ENCODE results near the gene CYP46A1. TPM values are rescaled to one million over a fixed set of nuclear protein-coding genes. Genes with fewer than 3 reads are reported as not detected.

CYP46A1 gene
- total and polyA plus RNA-seq, 4 experiments from 2014 or later: 0.15 to 0.36 TPM; not detected in 2

DNA sequence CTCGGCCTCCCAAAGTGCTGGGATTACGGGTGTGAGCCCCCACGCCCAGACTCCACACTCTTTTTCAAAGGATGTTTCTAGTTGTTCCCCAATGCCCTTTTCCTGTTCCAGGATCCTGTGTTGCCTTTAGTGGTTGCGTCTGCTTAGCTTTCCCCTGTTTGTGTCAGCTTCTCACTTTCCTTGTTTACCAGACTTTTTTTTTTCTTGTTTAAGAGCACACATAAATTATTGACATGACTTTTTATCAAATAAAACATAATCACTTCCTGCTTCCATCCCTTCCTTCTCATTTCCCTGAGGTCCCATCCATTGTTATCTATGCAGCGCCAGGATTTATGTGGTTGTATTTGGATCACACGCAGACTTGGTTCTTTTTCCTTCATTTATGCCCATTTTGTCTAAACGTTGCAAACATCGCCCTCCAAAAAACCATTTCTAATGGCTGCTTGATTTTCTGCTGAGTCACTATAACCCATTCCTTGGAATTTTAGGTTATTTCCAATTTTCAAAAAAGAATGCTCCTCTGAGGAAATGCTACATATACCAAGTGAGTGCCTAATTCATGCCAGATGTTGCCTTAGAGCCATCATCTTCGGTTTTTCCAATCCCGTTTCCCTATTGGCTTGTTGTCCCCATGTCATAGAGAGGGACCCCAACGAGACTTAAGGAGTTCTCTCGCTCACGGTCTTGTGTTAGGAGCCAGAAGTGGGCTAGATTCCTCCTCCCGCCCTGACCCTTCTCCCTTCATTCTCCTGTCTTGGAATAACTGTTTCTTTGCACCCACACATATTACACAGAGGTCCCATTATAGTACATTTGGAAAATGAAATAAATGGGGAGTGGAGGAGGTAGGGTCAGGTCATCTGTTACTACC, 13.5 kb upstream of the CYP46A1 start:
- Histone ChIP-seq H3K27ac (ENCODE audit: low read depth, low read length) (no peak overlapping the region), H3K27me3 (ENCODE audit: insufficient read depth, low read length) (no peaks in the 10 kb centered on the region), H3K4me3 (ENCODE audit: low read length in 2 of 2) (no peak overlapping the region), H3K36me3 (ENCODE audit: insufficient read depth, low read length) (no peaks in the 10 kb centered on the region), H3K4me1 (ENCODE audit: insufficient read depth, low read length) (peaks cover 14% of the 10 kb centered on the region), H3K9me3 (ENCODE audit: control insufficient read depth in 1 of 2, low read length in 2 of 2) (no peaks in the 10 kb centered on the region)
- H3K36me3 Mint-ChIP-seq: no peaks in the 10 kb centered on the region
- intact Hi-C loops (cut with micrococcal nuclease): no loop called here
- CTCF ChIA-PET (ENCODE audit: partially characterized antibody): no interaction called here
- no peak for DNase-seq
- H3K27ac Mint-ChIP-seq: peak overlapping the region in 1 of 7 donors; percentile 33
- peaks cover 5 to 8% of the 10 kb centered on the region in 2 donors for H3K27me3 Mint-ChIP-seq
- POLR2A ChIA-PET (ENCODE audit: partially characterized antibody): no interaction called here
- H3K9me3 Mint-ChIP-seq: no peaks in the 10 kb centered on the region
- no peak overlapping the region for H3K4me3 Mint-ChIP-seq
- H3K4me1 Mint-ChIP-seq: peaks cover 3 to 12% (median 8%) of the 10 kb centered on the region in 4 donors

GRCh38 chr14:99671235-99672224, 12.6 kb upstream of the CYP46A1 start:
- ChIA-PET CTCF (ENCODE audit: partially characterized antibody) (interaction anchor here (1.3 kb wide), 1 partner anchor 10 kb away, joined by 5 read pairs; no protein-coding TSS in a partner anchor), POLR2A (ENCODE audit: partially characterized antibody) (interaction anchor here (1.5 kb wide), 1 partner anchor 68 kb away, joined by 5 read pairs; the partner anchor contains the start of gene CCDC85C)
- peaks cover 19% of the 10 kb centered on the region for H3K4me1 ChIP-seq (ENCODE audit: insufficient read depth, low read length)
- intact Hi-C loops (cut with micrococcal nuclease): no loop called here
- Mint-ChIP-seq H3K9me3 (no peaks in the 10 kb centered on the region), H3K4me3 (no peak overlapping the region), H3K4me1 (peaks cover 5 to 15% (median 11%) of the 10 kb centered on the region in 4 donors), H3K27ac (no peak overlapping the region), H3K27me3 (peaks cover 5 to 8% of the 10 kb centered on the region in 2 donors), H3K36me3 (no peaks in the 10 kb centered on the region)
- no peaks in the 10 kb centered on the region for H3K27me3 ChIP-seq (ENCODE audit: insufficient read depth, low read length)
- H3K4me3 ChIP-seq (ENCODE audit: low read length in 2 of 2): no peak overlapping the region
- H3K9me3 ChIP-seq (ENCODE audit: control insufficient read depth in 1 of 2, low read length in 2 of 2): no peaks in the 10 kb centered on the region
- no peak overlapping the region for H3K27ac ChIP-seq (ENCODE audit: low read depth, low read length)
- no peak for DNase-seq
- H3K36me3 ChIP-seq (ENCODE audit: insufficient read depth, low read length): no peaks in the 10 kb centered on the region

DNA sequence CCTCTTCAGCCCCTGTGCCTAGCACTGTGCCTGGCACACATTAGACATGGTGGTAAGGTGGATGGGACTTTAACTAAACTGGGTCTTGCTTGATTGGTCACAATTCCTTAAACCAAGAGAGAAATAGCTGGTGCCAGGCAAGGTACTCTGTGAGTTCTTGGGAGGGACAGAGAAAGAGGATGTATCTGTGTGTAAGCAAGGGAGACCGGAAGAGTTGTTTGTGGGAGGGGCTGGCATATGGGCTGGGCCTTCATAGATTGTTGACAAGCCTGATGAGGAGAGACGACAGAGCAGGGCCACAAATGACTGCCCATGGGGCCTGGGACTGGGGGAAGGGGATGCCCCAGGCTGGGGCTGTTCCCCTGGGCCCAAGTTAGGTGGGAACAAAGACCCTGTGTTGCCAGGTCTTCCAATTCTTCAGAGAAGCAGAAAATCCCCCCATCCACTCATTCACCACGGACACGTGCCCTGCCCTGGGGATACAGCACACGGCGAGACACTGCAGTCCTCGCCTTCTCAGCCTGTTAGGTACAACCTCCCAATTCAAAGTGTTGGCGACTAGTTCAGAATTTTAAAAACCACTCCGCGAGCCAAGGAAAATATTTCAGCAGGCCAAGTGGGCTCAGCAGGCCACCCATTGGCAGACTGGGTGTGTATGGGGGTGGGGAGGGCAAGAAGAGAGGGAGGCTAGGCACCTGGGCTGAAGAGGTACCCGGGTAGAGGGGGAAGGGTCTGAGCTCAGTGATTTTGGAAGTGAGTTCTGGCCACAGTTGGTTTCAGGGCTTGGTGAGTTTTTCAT, 11.4 kb upstream of the CYP46A1 start:
- H3K4me3 ChIP-seq (ENCODE audit: low read length in 2 of 2): no peak overlapping the region
- no peaks in the 10 kb centered on the region for H3K27me3 ChIP-seq (ENCODE audit: insufficient read depth, low read length)
- H3K27ac Mint-ChIP-seq: peak overlapping the region in 5 of 7 donors; percentile 25 to 85 (median 77)
- H3K4me1 ChIP-seq (ENCODE audit: insufficient read depth, low read length): peaks cover 31% of the 10 kb centered on the region
- no peaks in the 10 kb centered on the region for H3K36me3 Mint-ChIP-seq
- peaks cover 5 to 8% of the 10 kb centered on the region in 2 donors for H3K27me3 Mint-ChIP-seq
- peak; percentile 10 to 56 (median 34) for DNase-seq
- no peaks in the 10 kb centered on the region for H3K36me3 ChIP-seq (ENCODE audit: insufficient read depth, low read length)
- peaks cover 7 to 23% (median 15%) of the 10 kb centered on the region in 4 donors for H3K4me1 Mint-ChIP-seq
- H3K9me3 ChIP-seq (ENCODE audit: control insufficient read depth in 1 of 2, low read length in 2 of 2): no peaks in the 10 kb centered on the region
- POLR2A ChIA-PET (ENCODE audit: partially characterized antibody): interaction anchor here (1.5 kb wide), 1 partner anchor 69 kb away, joined by 5 read pairs; the partner anchor contains the start of gene CCDC85C
- peak overlapping the region in 6 of 8 donors; percentile 6 to 73 (median 43) for H3K4me3 Mint-ChIP-seq
- H3K9me3 Mint-ChIP-seq: peaks cover 0 to under 1% (median 0%) of the 10 kb centered on the region in 8 donors
- H3K27ac ChIP-seq (ENCODE audit: low read depth, low read length): no peak overlapping the region
- CTCF ChIA-PET (ENCODE audit: partially characterized antibody): interaction anchor here (0.6 to 1.3 kb wide), 2 partner anchors 9 to 14 kb away, joined by 3 to 5 read pairs; no protein-coding TSS in a partner anchor
- intact Hi-C loops (cut with micrococcal nuclease): no loop called here

DNA sequence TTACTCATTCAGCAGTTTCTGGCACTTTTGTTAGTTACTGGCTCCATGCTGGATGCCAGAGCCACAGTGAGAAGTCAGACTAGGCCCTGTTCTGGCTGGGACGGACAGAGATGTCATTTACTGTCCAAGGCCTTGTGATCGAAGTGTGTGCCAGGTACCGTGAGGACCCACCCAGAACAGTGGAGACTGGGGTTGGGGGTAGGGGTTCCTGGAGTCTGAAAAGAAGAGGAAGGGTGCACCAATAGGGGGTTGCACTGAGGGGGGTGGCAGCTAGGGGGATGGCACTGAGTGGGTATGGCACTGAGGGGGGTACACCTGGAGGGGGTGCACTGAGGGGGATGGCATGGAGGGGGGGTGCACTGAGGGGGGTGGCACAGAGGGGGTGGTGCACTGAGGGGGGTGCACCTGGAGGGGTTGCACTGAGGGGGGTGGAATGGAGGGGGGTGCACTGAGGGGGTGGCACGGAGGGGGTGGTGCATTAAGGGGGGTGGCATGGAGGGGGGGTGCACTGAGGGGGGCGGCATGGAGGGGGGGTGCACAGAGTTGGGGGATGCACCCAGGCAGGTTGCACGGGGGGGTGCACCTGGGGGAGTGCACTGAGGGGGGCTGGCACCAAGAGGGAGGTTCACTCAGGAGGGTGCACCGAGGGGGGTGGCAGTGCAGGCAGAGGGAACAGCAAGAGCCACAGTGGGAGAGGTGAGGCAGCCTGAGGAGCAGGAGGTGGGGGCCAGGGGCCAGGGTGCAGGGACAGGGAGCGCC, 10.6 kb upstream of the CYP46A1 start:
- Histone ChIP-seq H3K4me1 (ENCODE audit: insufficient read depth, low read length) (peaks cover 31% of the 10 kb centered on the region), H3K36me3 (ENCODE audit: insufficient read depth, low read length) (no peaks in the 10 kb centered on the region), H3K4me3 (ENCODE audit: low read length in 2 of 2) (no peak overlapping the region), H3K9me3 (ENCODE audit: control insufficient read depth in 1 of 2, low read length in 2 of 2) (no peaks in the 10 kb centered on the region), H3K27ac (ENCODE audit: low read depth, low read length) (no peak overlapping the region), H3K27me3 (ENCODE audit: insufficient read depth, low read length) (no peaks in the 10 kb centered on the region)
- peaks cover 7 to 23% (median 15%) of the 10 kb centered on the region in 4 donors for H3K4me1 Mint-ChIP-seq
- peaks cover 0 to 7% (median 3%) of the 10 kb centered on the region in 8 donors for H3K9me3 Mint-ChIP-seq
- no peaks in the 10 kb centered on the region for H3K36me3 Mint-ChIP-seq
- no peak overlapping the region for H3K4me3 Mint-ChIP-seq
- no peak for DNase-seq
- ChIA-PET POLR2A (ENCODE audit: partially characterized antibody) (interaction anchor here (1.5 kb wide), 1 partner anchor 70 kb away, joined by 5 read pairs; the partner anchor contains the start of gene CCDC85C), CTCF (ENCODE audit: partially characterized antibody) (interaction anchor here (1.3 kb wide), 1 partner anchor 8 kb away, joined by 5 read pairs; no protein-coding TSS in a partner anchor)
- H3K27ac Mint-ChIP-seq: no peak overlapping the region
- intact Hi-C loops (cut with micrococcal nuclease): no loop called here
- H3K27me3 Mint-ChIP-seq: peaks cover 5 to 8% of the 10 kb centered on the region in 2 donors

DNA sequence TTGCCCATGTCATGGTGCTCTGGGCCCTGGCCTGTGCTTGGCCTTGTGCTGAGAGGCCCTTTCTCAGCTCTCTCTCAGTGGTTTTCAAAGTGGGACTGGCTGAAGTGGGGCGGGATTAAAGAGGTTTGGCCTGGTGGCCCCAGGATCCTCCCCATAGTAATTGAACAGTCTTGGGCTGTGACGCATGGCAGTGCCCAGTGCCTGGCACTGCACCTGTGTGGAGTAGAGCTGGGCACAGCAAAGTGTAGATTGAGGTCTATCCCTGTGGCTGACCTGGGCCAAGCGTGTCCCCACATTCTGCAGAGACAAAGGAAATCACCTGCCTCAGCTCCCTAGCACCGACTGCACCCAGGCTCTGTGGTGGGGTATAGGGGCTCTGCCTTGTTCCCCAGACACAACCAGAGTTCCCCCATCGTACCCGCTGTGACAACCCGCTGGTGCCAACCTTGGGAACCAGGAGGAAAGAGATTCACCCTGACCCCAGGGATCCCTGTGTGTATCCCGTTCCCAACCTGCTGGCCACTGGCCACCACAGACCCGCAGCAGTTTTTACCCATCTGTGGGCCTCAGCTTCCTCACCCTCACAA, 9.9 kb upstream of the CYP46A1 start:
- H3K4me1 ChIP-seq (ENCODE audit: insufficient read depth, low read length): peaks cover 31% of the 10 kb centered on the region
- no peaks in the 10 kb centered on the region for H3K9me3 ChIP-seq (ENCODE audit: control insufficient read depth in 1 of 2, low read length in 2 of 2)
- H3K9me3 Mint-ChIP-seq: peaks cover 0 to 14% (median 7%) of the 10 kb centered on the region in 8 donors
- ChIA-PET CTCF (ENCODE audit: partially characterized antibody) (no interaction called here), POLR2A (ENCODE audit: partially characterized antibody) (no interaction called here)
- H3K27me3 Mint-ChIP-seq: peaks cover 5 to 8% of the 10 kb centered on the region in 2 donors
- intact Hi-C loops (cut with micrococcal nuclease): no loop called here
- H3K27ac Mint-ChIP-seq: no peak overlapping the region
- H3K27ac ChIP-seq (ENCODE audit: low read depth, low read length): no peak overlapping the region
- no peak for DNase-seq
- no peaks in the 10 kb centered on the region for H3K27me3 ChIP-seq (ENCODE audit: insufficient read depth, low read length)
- no peaks in the 10 kb centered on the region for H3K36me3 Mint-ChIP-seq
- H3K4me3 Mint-ChIP-seq: no peak overlapping the region
- peaks cover 7 to 23% (median 15%) of the 10 kb centered on the region in 4 donors for H3K4me1 Mint-ChIP-seq
- no peaks in the 10 kb centered on the region for H3K36me3 ChIP-seq (ENCODE audit: insufficient read depth, low read length)
- H3K4me3 ChIP-seq (ENCODE audit: low read length in 2 of 2): no peak overlapping the region
